GM21529 (cell line): ENCODE results near the gene WIZ.
"Not testable (repeated sequence)": the region's sequence is repeated elsewhere in the genome, so short reads cannot be mapped to it uniquely, and the experiment has no call there.

Experiments
- ATAC-seq: cut with Tn5 transposase; IDR thresholded peaks from one replicate; pipeline ENCODE4 v1.9.1; 2021; ENCODE audit not compliant: unreplicated experiment

The WIZ gene

DNA sequence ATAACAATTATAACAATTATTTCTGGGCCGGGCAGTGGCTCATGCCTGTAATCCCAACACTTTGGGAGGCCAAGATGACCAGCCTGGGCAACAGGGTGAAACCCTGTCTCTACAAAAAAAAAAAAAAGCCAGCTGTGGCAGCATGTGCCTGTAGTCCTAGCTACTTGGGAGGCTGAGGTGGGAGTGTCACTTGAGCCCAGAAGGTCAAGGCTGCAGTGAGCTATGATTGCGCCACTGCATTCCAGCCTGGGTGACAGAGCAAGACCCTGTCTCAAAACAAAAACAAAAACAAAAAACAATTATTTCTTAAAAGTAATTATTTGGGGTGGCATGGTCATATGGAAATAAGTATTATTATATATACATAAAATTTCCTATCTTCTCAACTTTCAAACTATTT lies 38.4 kb downstream of the WIZ start:
- ATAC-seq: not testable (repeated sequence)

- no peak for ATAC-seq
These were observed 45.0 kb downstream of the WIZ start for GRCh38 chr19:15404780-15405211.

- no peak for ATAC-seq
These were observed 45.5 kb downstream of the WIZ start for GRCh38 chr19:15404097-15404779.

GRCh38 chr19:15403151-15403531 lies 46.6 kb downstream of the WIZ start:
- no peak for ATAC-seq

DNA sequence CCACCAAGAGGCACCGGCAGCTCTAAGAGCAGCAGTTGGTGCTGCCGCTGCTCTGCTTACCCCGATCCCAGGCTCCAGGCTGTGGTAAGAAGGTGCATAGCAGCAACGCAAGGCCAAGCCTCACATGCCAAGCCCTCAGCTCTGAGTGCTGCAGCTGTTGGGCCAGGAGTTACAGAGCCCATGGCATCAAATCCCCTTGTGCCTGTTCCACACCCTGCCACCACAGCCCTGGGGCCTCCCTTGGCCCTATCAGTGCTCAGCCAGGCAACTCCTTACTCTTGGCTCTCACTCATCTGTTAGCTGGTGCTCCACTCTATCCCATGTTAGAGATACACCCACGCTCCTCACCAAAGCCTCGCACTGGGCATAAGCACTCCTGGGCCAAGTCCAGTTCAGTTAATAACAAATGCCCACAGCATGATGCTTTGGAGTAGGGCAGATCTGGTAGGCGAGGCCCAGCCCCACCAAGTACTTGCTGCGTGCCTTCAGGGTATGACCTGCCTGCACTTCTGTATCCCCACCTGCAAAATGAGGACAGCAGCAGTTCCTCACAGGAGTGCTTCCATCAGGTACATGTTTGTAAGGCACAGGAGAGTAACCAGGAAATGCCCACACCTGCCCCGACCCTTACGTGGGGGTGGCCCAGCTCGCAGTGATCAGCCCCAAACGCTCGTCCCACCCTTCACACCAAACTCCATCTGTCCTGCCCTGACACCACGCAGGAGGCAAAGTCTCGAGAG lies 47.2 kb downstream of the WIZ start:
- ATAC-seq: no peak

GRCh38 chr19:15401397-15401710 lies 48.4 kb downstream of the WIZ start:
- no peak for ATAC-seq

DNA sequence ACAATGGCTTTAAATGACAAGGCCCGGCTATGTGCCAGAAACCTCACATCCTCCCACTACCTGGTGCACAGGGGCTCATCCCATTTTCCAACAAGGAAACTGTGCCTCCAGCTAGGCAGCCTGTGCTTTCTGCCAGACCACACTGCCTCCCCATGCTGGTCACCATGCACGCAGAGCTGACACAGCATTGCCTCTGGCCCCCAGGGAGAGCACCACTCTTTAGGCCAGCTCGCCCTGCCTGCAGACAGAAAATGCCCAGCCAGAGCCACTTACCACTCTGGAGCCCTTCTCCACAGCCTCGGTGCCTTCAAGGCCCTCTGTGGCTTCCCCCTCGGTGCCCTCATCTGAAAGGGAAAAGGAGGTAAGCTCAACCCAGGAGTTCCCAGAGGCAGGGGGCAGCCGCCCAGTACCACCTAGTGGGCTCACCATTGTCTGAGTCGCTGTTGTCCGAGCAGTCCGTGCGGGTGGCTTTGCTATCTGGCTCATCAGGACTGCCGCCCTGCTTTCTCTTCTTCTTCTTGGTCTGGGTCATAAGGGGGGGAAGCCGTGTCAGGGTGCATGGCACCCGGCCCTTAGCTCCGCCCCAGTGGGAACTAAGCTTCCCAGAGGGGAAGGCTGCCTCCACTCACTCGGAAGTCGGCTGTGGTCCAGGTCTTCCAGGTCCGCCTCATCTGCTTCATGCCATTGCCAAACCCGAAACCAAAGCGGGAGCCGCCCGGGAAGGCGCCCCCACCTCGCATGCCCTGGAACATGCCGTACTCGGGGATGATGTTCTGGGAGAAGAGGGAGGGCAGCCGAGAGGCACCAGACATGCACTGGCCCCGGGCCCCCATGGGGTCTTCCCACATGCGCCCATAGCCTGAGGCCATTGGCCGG lies 49.0 kb downstream of the WIZ start:
- ATAC-seq: no peak

GRCh38 chr19:15399635-15400034 lies 50.1 kb downstream of the WIZ start:
- no peak for ATAC-seq

DNA sequence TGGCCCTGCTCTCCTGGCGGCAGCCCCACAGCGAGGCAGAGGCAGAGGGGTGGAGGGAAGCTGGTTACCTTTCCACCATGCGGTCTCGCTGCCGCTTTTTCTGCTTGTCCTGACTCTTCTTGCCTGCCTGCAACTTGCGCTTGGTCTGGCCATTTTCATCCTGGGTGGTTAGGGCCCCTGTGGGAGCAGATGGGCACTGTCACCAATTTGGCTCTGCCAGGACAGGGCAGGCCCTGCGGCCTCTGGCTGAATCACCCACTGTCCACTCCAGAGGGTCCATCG lies 50.6 kb downstream of the WIZ start:
- ATAC-seq: no peak

- ATAC-seq: no peak
These were observed 51.1 kb downstream of the WIZ start for GRCh38 chr19:15398501-15399233.

DNA sequence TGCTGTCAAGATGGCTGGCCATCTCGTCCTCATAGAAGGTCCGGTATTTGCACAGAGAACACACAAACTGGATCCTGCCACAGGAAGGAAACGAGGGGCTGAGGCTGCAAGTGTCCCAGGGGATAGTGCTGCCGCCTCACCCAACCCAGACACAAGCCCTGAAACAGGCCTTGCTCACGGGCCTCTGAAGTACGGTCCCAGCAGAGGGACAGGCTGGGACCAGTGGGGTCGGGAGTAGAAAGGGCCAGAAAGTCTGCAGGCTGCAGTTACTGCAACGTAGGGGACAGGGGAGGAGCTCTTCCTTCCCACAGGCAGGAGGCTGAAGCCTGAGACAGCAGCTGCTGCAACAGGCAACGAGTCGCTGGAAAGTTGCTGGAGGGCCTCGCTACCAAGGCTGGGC lies 52.0 kb downstream of the WIZ start:
- ATAC-seq: no peak

DNA sequence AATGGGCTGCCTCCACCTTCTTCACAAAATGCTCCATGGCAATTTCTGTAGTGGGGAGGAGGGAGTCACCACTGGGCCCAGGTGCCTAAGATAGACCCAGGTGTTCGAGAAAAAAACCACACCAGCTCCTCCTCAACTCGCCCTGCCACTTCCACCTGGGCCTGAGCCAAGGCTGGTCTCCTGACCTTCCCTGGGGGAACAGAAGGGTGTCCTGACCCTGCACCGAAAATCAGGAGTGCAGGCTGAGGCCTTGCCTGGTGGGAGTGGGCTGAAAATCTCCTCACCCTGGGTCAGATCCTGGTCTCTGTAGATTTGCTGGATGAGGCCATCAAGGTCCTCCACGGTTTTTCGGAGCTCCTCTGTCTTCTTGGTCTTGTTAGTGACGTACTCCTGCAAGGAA lies 52.5 kb downstream of the WIZ start:
- ATAC-seq: no peak

DNA sequence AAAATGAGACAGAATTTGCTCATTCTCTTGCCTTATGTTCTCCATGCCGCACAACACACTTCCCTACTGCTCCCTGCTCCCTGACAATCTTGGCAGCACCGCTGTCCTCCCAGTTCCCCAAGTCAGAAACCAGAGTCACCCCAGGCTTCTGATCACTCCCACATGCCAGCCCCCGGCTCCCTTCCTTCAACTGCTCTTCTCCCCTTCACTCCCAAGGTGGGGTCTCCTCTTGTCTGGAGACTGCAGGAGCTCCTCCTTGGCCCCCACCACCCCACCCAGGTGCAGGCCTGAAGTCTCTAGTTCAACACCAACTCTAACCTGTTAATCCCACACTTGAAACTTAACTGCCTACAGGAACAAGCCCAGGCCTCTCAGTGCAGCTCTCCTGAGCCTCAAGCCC lies 53.3 kb downstream of the WIZ start:
- no peak for ATAC-seq

DNA sequence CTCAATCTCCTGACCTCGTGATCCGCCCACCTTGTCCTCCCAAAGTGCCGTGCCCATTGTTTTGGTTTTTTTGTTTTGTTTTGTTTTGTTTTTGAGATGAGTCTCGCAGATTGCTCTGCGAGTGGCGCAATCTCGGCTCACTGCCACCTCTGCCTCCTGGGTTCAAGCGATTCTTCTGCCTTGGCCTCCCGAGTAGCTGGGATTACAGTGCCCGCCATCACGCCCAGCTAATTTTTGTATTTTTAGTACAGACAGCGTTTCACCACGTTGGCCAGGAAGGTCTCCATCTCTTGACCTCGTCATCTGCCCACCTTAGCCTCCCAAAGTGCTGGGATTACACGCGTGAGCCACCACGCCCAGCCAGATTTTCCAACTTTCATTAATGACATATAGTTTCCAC lies 54.5 kb downstream of the WIZ start:
- ATAC-seq: not testable (repeated sequence)

DNA sequence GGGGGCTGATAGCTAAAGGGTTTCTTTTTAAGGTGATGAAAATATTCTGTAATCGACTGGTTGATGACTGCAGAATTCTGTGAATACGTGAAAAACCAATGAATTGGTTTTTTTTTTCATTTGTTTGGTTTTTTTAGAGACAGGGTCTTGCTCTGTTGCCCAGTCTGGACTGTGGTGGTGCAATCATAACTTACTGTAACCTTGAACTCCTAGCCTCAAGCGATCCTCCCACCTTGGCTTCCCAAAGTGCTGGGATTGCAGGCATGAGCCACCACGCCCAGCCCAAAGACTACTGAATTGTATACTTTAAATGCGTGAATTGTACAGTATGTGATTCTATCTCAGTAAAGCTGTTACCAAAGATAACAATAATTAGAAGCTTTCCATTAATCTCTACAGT lies 55.3 kb downstream of the WIZ start:
- no peak for ATAC-seq

- ATAC-seq: no peak
These were observed 55.8 kb downstream of the WIZ start for GRCh38 chr19:15393963-15394362.

DNA sequence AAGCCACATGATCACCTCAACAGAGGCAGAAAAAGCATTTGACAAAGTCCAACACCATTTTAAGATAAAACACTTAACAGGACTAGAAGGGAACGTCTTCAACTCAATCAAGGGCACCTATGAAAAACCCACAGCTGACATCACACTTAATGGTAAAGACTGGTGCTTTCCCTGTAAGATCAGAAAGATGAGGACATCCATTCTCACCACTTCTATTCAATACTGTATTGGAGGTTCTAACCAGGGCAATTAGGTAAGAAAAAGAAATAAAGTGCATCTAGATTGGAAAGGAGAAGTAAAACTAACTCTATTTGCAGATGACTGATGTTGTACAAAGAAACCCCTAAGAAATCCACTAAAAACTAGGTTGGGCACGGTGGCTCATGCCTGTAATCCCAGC lies 58.9 kb downstream of the WIZ start:
- ATAC-seq: no peak

- no peak for ATAC-seq
These were observed 67.9 kb downstream of the WIZ start for GRCh38 chr19:15381864-15382263.

DNA sequence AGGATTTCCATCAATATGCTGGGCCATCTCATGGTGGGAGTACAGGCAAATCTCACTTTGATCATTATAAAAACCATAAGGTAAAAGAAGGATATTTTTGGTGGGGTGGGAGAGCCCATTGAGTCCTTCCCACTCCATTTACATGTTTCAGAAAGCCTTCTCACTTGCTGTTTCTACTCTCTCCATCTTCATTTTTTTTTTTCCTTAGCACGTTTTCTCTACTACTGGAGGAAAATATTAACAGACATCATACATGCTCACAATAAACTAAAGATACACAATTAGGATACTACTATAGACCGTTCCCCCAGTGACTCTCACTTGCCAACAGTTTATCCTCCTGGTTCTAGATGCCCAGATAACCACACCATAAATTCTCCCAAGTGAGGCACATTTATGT lies 68.3 kb downstream of the WIZ start:
- no peak for ATAC-seq

GRCh38 chr19:15379999-15380647 lies 69.6 kb downstream of the WIZ start:
- peak; percentile 29 for ATAC-seq
